ENCODE results near the gene CCDC61.

The CCDC61 gene

DNA sequence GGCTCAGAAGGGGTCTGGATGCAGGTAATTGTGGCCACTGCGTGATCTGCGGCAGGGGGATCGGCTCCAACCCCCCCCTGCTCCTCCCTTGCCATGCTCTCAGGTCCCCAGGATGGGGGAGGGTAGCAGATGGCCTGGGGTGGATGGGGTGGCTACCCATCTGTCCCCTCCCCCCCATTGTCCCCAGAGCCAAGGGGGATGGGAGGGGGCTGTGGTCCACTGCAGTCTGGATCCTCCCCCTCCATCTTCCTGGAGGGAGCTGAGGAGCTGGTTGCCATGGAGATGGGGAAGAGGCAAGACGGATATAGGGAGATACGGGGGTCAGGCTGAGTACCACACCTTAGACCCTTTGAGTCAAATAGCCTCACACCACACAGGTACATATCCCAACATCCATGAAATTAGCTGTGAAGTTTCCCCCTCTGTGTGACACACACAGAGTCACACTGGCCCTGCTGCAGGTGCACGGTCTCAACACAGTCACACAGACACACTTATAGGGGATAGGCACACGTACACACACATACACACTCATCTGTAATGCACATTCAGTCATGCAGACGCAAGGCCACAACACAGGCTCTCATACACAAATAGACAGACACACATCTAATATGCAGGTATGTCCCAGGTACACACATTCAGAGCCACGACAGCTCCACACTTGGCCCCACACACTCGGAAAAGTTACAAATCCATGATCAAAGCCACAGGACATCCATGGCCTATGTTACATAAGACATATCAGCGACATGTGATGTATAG lies 19.8 kb upstream of the CCDC61 start:
- no peak for DNase-seq

DNA sequence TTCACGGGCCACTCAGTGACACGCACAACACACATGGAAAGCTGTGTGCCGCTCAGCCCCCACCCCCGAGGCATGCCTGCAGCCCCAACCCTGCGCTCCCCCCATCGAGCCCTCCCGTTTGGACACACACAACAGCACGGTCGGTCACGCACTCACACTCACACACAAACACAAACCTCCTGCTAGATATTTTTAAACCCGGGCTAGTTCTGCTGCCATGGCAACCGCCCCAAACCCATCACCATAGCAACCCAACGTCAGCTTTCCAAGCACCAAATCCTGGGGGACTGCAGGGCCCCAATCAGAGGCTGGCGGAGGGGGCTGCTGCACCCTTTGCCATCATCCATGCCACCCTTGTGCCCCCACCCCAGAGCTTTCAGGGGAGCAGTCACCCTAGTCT lies 19.1 kb upstream of the CCDC61 start:
- DNase-seq: no peak

DNA sequence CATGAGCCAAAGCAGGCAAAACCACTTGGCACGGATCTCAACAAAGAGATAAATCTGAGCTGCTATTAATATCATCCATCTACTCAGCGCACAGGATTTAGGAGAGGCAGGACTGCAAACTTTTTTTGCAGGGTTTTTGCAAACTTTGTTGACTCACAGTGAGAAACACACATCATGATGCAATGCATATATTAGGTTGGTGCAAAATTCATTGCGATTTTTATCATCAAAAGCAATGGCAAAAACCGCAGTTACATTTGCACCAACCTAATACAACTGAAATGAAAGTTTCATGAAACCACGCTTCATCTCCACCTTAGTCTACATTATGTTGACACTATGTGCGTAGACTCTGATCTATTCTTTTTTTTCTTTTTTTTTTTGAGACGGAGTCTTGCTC lies 17.1 kb upstream of the CCDC61 start:
- DNase-seq: no peak

DNA sequence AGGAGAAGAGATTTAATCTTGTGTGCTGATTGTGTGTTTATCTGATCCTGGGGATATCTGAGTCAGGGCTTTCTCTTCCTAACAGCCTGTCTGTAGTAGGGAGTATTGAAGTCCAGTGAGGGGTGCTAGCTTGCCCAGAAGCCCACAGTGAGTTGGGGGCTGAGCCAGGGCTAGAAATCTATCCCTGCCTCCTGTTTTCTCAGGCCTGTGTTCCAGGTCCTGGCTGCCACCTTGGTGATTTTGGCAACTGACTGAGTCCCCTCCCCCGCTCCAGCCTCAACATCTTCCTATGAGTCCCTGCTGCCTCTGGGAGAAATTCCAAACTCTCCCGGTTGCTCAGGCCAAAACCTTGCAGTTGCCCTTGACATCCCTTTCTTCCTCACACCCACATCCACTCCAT lies 13.9 kb upstream of the CCDC61 start:
- no peak for DNase-seq

DNA sequence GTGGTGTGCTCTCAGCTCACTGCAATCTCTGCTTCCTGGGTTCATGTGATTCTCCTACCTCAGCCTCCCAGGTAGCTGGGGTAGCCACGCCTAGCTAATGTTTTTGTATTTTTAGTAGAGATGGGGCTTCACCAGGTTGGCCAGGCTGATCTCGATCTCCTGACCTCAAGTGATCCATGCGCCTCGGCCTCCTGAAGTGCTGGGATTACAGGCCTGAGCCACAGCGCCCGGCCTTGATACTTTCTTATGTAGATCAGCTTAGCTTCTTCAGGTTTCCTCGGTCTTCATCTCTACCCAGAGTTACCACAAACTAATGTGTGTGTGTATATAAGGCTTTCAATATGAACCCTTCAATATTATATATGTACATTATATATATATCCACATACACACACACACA lies 9.9 kb upstream of the CCDC61 start:
- DNase-seq: no peak

DNA sequence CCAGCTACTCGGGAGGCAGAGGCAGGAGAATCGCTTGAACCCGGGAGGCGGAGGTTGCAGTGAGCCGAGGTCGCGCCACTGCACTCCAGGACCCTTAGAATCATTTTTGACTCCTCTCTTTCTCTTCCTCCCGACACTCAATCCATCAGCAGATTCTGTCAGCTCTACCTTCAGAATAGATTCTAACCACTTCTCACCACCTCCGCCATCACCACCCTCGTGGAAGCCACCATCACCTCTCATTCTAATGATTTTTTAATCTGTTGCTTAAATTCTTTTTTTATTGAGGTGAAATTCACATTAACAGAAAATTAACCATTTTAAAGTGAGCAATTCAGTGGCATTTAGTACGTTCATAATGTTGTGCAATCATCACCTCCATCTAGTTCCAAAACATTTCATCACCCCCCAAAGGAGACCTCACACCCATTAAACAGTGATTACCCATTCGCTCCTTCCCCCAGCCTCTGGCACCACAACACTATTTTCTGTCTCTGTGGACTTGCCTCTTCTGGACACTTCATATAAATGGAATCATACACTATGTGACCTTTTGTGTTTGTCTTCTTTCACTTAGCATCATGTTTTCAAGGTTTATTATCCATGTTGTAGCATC lies 5.0 kb upstream of the CCDC61 start:
- DNase-seq: no peak

DNA sequence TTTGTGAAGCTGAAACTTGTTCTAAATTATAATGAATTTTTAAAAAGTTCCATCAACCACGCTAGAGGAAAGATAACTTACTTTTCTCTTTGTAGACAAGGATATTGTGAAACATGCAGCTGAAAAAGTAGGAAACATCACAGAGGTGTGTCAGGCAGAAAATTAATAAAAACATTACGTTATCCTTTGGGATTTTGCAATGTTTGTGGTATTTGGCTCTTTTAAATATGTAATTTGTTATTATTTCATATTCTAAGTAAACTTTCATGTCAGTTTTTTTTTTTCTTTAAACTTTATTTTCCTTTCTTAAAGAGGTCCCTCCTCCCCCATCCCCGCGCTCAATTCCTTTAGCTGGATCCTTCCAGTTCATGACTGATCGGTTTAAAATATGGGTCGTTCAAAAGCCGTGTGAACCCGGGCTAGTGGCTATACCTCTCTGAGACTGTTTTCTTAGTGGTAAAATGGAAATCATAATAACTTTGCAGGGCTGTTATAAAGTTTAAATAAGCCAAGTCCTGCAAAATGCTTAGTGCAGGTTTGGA lies 740 bp upstream of the CCDC61 start:
- DNase-seq: no peak

DNA sequence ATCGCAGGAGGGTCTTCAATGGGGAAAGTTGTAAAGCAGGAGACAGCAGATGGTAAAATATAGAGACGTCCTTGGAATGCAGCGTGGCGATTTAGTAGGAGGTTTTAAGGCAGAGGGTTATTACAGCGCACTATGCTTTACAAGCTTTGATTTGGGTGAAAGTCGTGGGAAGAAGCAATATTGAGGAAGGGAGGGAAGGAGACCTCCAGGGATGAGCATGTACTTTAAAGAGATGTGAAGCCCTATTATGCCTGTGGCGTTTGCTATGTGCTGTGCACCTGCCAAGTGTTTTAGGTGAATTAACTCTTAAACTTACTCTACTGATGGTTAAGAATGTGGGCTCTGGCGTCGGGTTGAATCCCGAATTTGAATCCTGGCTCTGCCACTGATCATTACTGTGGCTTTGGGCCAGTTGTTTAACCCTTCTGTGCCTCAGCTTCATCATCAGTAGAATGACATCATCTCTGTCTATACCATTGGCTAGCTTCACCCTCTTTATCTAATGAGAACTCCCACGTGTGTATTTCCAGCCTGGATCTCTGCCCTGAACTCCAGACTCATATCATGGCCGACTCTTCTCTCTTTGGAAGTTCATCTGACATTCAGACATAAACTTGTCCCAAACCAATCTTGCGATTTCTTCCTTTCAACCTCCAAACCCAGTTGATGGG lies 583 bp downstream of the CCDC61 start:
- no peak for DNase-seq

DNA sequence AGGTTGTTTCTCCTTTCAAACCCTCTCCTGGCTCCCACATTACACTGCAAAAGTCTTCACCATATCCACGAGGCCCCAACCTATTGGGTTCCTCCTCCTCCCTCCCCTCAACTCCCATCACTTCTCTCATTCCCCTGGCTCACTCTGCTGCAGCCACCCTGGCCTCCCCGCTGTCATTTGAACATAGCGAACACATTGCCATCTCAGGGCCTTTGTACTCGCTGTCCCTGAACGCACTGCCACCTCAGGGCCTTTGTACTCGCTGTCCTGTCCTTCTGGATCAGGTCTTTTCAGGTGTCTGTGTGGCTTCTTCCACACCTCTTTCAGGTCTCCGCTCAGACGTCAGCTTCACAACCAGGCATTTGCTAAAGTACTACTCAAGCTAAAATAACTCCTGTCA lies 1.7 kb downstream of the CCDC61 start:
- no peak for DNase-seq

DNA sequence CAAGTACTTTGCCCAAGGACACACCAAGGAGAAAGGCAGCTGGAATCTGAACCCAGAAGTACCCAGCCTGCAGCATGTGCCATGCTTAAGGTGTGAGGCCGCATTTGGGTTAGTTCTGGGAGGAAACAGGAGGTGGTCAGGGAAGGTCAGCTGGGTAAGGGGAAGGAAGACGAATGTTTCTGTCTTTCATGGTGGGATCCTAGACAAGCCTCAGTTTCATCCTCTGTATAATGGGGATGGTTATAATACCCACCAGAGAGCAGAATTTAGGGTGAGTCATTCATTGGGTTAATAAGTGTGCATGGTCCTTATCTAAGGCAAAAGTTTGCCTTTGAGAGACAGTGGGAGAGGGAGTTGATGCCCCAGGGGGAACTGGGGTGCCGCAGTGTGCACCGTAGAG lies 3.6 kb downstream of the CCDC61 start:
- no peak for DNase-seq

DNA sequence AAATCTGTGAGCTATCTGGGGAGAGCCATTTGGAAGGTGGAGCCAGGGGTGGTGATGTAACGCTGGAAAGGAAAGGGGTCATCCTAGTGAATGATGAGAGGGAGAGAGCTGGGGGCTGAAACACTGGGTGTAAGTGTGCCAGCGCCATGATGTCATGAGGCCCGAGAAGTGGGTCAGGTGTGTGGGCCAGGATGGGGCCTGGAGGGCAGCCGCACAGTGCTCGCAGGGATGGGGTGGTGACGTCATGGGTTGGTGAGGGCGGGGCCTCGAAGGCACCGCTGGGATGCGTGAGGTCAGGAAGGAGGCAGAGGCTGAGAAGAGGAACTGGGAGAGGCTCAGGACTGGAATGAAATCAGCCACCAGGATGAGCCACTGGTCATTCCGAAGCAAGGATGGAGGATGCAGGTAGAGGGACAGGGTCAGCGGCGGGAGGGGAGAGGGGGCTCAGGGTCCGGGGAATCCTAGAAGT lies 4.4 kb downstream of the CCDC61 start:
- DNase-seq: peak in 1 of 2 experiments; percentile 48

DNA sequence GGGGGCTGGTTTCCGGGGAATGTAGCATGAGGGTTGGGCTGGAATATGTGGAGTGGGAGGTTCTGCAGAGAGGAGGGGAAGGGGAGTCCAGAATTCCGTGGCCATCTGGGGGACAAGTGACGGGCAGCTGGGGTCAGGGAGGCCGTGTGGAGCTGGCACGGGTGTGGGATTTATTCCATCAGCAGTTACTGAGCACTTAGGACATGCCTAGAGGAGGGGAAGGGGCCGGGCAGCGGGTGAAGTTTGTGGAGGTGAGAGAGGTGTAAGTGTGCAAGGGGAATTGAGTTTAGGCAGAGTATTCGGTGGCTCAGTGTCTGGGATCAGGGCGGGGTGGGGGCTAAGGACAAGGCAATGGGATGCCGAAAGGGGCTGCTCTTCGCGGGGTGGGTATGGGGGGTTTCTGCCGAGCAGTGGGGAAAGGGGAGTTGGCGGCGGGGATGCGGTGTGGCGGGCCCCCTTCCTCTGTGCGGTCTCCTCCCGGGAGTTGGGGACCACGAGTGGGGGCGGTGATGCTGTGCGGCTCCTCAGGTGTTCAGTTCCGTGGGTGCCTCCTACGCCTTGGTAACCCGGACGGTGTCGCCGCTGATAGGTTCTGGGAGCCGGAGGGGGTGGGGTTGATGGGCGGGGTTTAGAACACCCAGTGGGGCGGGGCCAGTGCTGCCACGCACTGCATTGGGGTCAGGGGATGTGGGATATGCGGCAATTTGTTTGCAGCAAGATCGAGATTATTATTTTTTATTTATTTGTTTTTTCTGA lies 5.4 kb downstream of the CCDC61 start:
- DNase-seq: peak in 1 of 2 experiments; percentile 84

DNA sequence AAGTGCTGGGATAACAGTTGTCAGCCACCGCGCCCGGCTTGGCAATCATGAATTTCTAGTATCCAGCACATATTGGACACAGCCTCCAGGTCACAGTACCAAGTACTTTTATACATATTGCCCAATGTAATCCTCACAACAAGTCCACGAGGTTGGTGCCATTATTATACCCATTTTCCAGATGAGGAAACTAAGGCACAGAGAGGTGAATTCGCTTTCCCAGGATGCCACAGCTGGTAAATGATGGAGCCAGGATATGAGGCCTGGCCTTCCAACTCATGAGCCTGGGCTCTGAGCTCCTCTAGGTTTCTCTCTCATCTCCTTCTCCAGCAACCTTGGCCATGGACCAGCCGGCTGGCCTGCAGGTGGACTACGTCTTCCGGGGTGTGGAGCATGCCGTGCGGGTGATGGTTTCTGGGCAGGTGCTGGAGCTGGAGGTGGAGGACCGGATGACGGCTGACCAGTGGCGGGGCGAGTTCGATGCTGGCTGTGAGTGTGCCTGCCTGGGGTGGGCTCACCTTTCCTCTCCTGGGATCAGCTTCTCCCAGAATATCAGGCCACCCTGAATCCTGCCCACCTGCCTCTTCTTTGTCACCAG lies 7.5 kb downstream of the CCDC61 start:
- no peak for DNase-seq

DNA sequence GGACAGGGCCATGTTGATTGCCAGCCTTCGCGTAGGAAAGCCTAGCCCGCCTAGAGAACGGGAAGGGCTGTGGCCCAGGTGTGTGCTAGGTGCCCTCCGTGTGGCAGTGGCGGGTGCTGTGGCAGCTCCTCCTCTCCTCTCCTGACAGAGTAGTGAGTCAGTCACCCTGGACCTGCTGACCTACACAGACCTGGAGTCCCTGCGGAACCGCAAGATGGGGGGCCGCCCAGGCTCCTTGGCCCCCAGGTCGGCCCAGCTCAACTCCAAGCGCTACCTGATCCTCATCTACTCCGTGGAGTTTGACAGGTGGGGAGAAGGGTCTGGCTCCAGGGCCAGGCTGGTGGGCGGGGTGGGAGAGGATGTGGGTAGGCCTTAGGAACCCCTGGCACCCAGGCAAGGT lies 11.1 kb downstream of the CCDC61 start:
- no peak for DNase-seq

DNA sequence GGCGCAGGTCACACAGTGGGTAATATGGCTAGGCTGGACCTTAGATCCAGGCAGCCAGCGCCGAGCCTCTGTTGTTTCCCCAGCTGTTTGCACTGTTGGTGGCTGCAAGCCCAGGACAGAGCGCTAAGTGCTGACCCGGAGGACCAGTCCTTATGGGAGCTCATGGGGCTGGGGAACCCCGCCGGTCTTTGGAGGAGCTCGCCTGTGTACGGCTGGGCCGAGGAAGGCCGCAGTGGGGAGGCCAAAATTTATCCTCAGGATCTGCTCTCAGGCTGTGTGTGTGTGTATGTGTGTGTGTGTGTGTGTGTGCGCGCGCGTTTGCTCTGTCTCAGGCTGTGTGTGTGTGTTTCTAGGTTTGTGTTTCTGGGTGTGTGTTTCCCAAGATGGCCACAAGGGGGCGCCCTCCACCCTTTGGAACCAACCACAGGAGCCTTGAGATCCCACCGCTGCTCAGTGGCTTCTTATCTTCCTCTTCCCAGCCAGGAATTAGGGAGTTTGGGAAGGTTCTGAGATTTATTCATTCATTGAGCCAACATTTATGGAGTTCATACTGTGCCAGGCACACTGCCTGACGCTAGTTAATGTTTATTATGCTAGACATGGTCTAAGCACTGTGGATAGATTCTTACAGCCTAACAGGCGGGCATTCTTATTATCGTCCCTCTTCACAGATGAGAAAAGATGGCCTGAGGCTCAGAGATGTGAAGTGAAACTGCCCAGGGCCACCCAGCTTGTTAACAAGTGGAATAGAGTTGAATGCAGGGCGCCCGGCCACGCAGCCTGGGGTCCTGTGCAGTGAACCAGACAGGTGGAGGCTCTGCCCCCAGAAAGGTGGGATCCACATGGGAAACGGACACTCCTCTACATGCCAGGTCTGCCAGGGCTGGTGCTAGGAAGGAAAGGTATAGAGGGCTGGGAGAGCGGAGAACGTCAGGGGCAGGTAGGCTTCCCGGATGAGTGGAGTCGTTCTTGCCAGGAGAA lies 14.6 kb downstream of the CCDC61 start:
- DNase-seq: peak in 1 of 2 experiments; percentile 76

DNA sequence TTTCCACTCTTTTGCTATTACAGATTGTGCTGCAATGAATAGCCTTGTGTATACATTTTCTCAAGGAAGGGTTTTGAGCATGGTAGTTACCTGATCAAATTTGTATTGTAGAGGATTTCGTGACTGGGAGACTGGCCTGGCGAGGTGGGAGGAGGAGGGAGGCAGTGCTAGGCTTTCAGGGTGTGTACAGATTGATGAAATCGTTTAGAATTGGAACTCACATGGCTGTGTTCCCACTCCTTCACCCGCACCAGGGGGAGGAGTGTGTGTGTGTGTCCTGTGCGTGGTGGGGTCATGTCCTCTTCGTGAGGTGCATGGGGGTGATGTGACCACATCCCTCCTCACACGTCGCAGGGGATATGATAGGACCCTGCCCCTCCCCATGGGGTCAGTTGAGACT lies 19.3 kb downstream of the CCDC61 start:
- no peak for DNase-seq

DNA sequence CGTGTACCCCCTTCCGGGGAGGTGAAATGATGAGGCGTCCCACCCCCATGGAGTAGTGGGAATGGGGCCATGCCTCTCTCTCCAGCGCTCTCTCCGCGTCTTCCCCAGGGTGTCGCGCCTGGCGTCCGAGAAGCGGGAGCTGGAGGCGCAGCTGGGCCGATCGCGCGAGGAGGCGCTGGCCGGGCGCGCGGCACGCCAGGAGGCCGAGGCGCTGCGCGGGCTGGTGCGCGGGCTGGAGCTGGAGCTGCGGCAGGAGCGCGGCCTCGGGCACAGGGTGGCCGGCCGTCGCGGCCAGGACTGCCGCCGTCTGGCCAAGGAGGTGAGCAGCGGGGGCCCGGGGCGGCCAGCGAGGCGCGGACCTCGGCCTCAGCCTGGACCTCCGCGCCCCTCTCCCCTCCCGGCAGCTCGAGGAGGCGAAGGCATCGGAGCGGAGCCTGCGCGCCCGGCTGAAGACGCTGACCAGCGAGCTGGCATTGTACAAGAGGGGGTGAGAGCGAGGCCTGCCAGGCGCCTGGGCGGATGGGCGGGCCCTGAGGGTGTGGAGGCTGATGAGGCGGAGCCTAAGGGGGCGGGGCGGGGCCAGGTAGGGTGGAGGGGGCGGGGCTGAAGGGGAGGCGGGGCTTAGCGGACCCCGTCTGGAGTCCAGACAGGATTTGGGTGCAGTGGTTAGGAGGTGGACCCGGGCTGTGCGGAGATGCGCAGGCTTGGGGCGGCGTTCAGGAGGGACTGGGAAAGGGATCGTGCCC lies 19.8 kb downstream of the CCDC61 start:
- DNase-seq: peak; percentile 47 to 91

DNA sequence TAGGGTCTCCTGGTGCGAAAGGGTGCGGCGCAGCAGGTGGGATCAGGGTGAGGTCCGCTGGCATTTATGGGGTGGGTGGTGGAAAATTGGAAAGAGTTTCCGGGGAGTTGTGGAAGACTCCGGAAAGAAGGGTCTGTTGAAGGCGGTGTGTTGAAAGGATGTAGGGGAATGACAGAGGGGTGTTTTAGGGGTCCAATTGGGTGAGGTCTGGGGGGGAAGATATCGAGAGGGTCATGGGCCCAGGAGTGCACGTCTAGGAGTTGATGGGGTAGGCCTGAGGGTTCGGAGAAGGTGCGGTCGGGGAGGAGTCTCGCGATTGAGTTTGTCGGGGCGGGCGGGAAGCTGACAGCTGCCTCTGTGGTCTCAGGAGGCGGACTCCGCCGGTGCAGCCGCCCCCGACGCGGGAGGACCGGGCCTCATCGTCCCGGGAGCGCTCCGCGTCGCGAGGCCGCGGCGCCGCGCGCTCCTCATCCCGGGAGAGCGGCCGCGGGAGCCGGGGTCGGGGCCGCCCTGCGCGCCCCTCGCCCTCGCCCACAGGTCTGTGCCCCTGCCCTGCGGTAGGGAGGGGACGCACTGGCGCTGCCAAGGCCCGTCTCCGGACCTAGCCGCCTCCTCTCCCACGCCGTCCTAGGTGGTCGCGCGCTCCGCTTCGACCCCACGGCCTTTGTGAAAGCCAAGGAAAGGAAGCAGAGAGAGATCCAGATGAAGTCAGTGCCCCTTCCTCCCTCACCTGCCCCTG lies 20.6 kb downstream of the CCDC61 start:
- DNase-seq: peak in 1 of 2 experiments; percentile 36

DNA sequence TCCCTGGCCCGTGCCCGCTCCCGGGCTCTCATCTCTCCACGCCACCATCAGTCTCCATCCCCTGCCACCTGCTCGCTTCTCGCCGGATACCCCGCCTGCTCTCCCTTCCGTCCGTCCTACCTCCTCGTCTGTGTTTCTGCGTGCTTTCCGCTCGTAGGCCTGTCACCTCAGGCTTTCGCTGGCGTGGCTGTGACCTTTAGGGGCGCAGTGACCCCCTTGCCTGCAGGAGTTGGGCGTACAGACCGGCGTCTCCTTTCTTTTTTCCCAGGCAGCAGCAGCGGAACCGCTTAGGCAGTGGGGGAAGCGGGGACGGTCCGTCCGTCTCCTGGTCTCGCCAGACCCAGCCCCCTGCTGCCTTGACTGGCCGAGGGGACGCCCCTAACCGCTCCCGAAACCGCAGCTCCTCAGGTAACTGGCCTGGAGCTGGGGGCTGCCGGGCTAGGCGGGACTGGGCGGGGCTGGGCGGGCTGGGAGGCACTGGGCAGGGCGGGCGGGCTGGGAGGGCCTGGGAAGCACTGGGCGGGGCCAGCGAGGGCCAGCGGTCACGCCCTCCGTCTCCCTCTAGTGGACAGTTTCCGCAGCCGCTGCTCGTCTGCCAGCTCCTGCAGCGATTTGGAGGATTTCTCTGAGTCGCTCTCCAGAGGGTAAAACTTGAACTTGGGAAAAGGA lies 21.3 kb downstream of the CCDC61 start:
- DNase-seq: peak; percentile 54 to 83
